ENCODE data around the gene MCAT. TPM values are rescaled to one million over a fixed set of nuclear protein-coding genes. Genes with fewer than 3 reads are reported as not detected.

The MCAT gene
- total RNA-seq = 10 to 100 TPM; 10.9 to 11.6 TPM

- Mint-ChIP-seq H3K27me3 (ENCODE audit: low read depth) (no peaks in the 10 kb centered on the region), H3K4me1 (ENCODE audit: low read depth) (peaks cover 34% of the 10 kb centered on the region), H3K36me3 (ENCODE audit: low read depth) (peaks cover 20% of the 10 kb centered on the region), H3K9me3 (ENCODE audit: insufficient read depth) (no peaks in the 10 kb centered on the region), H3K4me3 (peak within 1 kb of the TSS; percentile 88), H3K27ac (peak within 1 kb of the TSS; percentile 89)
- peak; percentile 79 for DNase-seq
- ChIA-PET POLR2A (interaction anchor here (0.6 to 1.4 kb wide), 3 partner anchors 8 to 286 kb away, joined by 3 to 4 read pairs (median 3); partner anchors contain the start of genes ARFGAP3 and TSPO), CTCF (interaction anchor here (1.1 to 1.8 kb wide), 4 partner anchors 8 to 204 kb away, joined by 3 to 6 read pairs (median 3); partner anchors contain the start of gene BIK)
- ATAC-seq = peak; percentile 85
Observed at GRCh38 chr22:43142880-43143562, at the start of gene MCAT. Gene MCAT (minus strand): TSS chr22:43143398. CDS start chr22:43143348, 50 bp downstream.

DNA sequence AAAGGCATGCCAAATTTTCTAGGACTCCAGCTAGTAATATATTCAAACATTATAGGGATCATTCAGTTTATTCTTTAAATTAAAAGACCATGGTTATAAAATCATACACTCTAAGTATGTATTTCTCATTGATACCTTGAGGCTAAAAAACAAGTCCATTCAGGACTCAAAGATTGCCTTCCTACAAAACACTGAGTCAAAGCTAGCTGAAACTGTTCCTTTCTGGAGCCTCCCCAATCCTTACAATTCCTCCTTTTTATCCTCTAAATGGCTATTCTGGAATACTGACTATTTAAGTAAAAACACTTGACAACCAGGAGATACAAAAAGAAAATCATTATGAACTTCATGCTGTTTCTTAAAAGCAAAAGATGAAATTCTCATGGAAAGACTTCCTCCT is 48.6 kb upstream of the MCAT start:
- Mint-ChIP-seq H3K9me3 (ENCODE audit: insufficient read depth) (no peaks in the 10 kb centered on the region), H3K4me3 (no peak overlapping the region), H3K27me3 (ENCODE audit: low read depth) (peaks cover 6% of the 10 kb centered on the region), H3K36me3 (ENCODE audit: low read depth) (peaks cover 3% of the 10 kb centered on the region), H3K4me1 (ENCODE audit: low read depth) (peaks cover 7% of the 10 kb centered on the region), H3K27ac (no peak overlapping the region)
- ATAC-seq = no peak
- ChIA-PET CTCF (interaction anchor here (1.4 kb wide), 1 partner anchor 155 kb away, joined by 3 read pairs; no protein-coding TSS in a partner anchor), POLR2A (no interaction called here)
- no peak for DNase-seq

- peak overlapping the region; percentile 26 for H3K27ac Mint-ChIP-seq
- H3K4me1 Mint-ChIP-seq (ENCODE audit: low read depth) = peaks cover 22% of the 10 kb centered on the region
- POLR2A ChIA-PET = interaction anchor here (1.7 kb wide), 1 partner anchor 11 kb away, joined by 3 read pairs; no protein-coding TSS in a partner anchor
- H3K36me3 Mint-ChIP-seq (ENCODE audit: low read depth) = peaks cover 8% of the 10 kb centered on the region
- H3K9me3 Mint-ChIP-seq (ENCODE audit: insufficient read depth) = no peaks in the 10 kb centered on the region
- CTCF ChIA-PET = no interaction called here
- no peak overlapping the region for H3K4me3 Mint-ChIP-seq
- peaks cover 6% of the 10 kb centered on the region for H3K27me3 Mint-ChIP-seq (ENCODE audit: low read depth)
- ATAC-seq = no peak
- no peak for DNase-seq
Observed at GRCh38 chr22:43188829-43189545, 45.8 kb upstream of the MCAT start.

- DNase-seq (peak; percentile 96), ATAC-seq (peak; percentile 93)
- Mint-ChIP-seq H3K27me3 (ENCODE audit: low read depth) (peaks cover 4% of the 10 kb centered on the region), H3K27ac (peak overlapping the region; percentile 96), H3K36me3 (ENCODE audit: low read depth) (peaks cover 8% of the 10 kb centered on the region), H3K4me1 (ENCODE audit: low read depth) (peaks cover 30% of the 10 kb centered on the region), H3K9me3 (ENCODE audit: insufficient read depth) (no peaks in the 10 kb centered on the region), H3K4me3 (peak overlapping the region; percentile 80)
- CTCF ChIA-PET = interaction anchor here (0.8 to 1.9 kb wide), 9 partner anchors 40 to 159 kb away, joined by 3 to 9 read pairs (median 4); partner anchors contain the start of gene MCAT
- POLR2A ChIA-PET = interaction anchor here (0.5 to 1.4 kb wide), 7 partner anchors 11 to 48 kb away, joined by 3 to 4 read pairs (median 3); partner anchors contain the start of gene TSPO
Observed at GRCh38 chr22:43187171-43188099, 44.2 kb upstream of the MCAT start.

DNA sequence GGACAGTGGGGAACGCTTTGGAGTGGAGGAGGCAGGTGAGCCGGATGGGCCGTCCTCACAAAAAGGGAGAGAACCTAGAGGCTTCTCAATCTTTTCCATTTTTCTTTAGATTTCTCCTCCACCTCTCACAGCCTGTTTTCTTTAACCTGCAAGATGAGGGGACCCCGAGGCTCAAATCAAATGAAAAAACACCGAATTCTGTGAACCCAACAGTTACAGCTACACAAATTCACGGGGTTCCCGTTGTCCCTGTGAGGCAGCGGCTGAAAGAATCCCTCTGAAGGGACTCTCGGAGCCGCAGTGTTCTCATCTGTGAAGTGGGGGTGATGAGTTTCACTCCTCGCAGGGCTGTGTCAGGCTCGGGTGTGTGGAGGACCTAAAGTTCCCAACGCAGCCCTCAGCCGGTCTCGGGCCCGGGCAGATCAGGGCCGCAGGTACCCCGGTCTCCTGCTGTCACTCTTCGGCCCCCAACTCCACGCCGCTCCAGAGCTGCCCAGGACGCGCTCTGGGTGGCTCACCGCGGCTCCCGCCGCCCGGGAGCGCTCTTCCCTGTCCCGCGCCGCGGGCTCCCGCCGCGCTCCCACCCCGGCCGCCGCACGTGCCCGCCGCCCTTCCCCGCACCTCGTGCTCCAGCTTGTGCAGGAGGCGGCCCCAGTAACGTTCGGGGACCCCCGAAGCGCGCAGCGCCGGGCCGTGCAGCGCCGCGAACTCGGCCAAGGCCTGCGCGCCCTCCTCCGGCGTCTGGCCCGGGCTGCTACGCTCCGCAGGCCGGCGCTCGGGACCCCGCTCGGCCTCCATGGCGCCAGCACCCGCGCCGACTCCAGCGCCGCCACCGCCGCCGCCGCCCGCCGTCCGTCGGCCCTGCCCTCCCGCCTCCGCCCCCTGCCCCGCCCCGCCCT is 43.3 kb upstream of the MCAT start, which contains the start of gene TTLL12:
TTLL12 (minus strand) TSS at position 863 of the 899 bp plus-strand sequence; CDS start at position 798, 65 bp downstream.
- CTCF ChIA-PET = interaction anchor here (1.0 to 1.9 kb wide), 5 partner anchors 39 to 160 kb away, joined by 3 to 9 read pairs (median 4); partner anchors contain the start of gene MCAT
- Mint-ChIP-seq H3K36me3 (ENCODE audit: low read depth) (peaks cover 8% of the 10 kb centered on the region), H3K9me3 (ENCODE audit: insufficient read depth) (no peaks in the 10 kb centered on the region), H3K27me3 (ENCODE audit: low read depth) (peaks cover 2% of the 10 kb centered on the region), H3K4me3 (peak within 1 kb of the TSS; percentile 80), H3K27ac (peak within 1 kb of the TSS; percentile 96), H3K4me1 (ENCODE audit: low read depth) (peaks cover 30% of the 10 kb centered on the region)
- POLR2A ChIA-PET = interaction anchor here (0.6 to 1.4 kb wide), 5 partner anchors 12 to 47 kb away, joined by 3 to 4 read pairs (median 3); partner anchors contain the start of gene TSPO
- peak; percentile 66 for DNase-seq
- ATAC-seq = peak; percentile 55

- DNase-seq (no peak), ATAC-seq (no peak)
- peak overlapping the region; percentile 80 for H3K4me3 Mint-ChIP-seq
- H3K9me3 Mint-ChIP-seq (ENCODE audit: insufficient read depth) = no peaks in the 10 kb centered on the region
- peaks cover 9% of the 10 kb centered on the region for H3K36me3 Mint-ChIP-seq (ENCODE audit: low read depth)
- POLR2A ChIA-PET = no interaction called here
- peaks cover 30% of the 10 kb centered on the region for H3K4me1 Mint-ChIP-seq (ENCODE audit: low read depth)
- H3K27me3 Mint-ChIP-seq (ENCODE audit: low read depth) = no peaks in the 10 kb centered on the region
- no peak overlapping the region for H3K27ac Mint-ChIP-seq
- CTCF ChIA-PET = no interaction called here
Observed at GRCh38 chr22:43185860-43186261, 42.7 kb upstream of the MCAT start.

- H3K36me3 Mint-ChIP-seq (ENCODE audit: low read depth) = peaks cover 22% of the 10 kb centered on the region
- H3K9me3 Mint-ChIP-seq (ENCODE audit: insufficient read depth) = no peaks in the 10 kb centered on the region
- no peaks in the 10 kb centered on the region for H3K27me3 Mint-ChIP-seq (ENCODE audit: low read depth)
- ChIA-PET CTCF (no interaction called here), POLR2A (interaction anchor here (1.0 kb wide), 1 partner anchor 14 kb away, joined by 3 read pairs; no protein-coding TSS in a partner anchor)
- H3K4me1 Mint-ChIP-seq (ENCODE audit: low read depth) = peaks cover 30% of the 10 kb centered on the region
- ATAC-seq (no peak), DNase-seq (no peak)
- H3K27ac Mint-ChIP-seq = peak overlapping the region; percentile 25
- no peak overlapping the region for H3K4me3 Mint-ChIP-seq
Observed at GRCh38 chr22:43183496-43184277, 40.5 kb upstream of the MCAT start.

- Mint-ChIP-seq H3K27ac (no peak overlapping the region), H3K9me3 (ENCODE audit: insufficient read depth) (no peaks in the 10 kb centered on the region), H3K4me3 (no peak overlapping the region), H3K27me3 (ENCODE audit: low read depth) (no peaks in the 10 kb centered on the region), H3K36me3 (ENCODE audit: low read depth) (peaks cover 26% of the 10 kb centered on the region), H3K4me1 (ENCODE audit: low read depth) (peaks cover 25% of the 10 kb centered on the region)
- ChIA-PET POLR2A (no interaction called here), CTCF (no interaction called here)
- ATAC-seq (no peak), DNase-seq (no peak)
Observed at GRCh38 chr22:43182726-43183125, 39.5 kb upstream of the MCAT start.

DNA sequence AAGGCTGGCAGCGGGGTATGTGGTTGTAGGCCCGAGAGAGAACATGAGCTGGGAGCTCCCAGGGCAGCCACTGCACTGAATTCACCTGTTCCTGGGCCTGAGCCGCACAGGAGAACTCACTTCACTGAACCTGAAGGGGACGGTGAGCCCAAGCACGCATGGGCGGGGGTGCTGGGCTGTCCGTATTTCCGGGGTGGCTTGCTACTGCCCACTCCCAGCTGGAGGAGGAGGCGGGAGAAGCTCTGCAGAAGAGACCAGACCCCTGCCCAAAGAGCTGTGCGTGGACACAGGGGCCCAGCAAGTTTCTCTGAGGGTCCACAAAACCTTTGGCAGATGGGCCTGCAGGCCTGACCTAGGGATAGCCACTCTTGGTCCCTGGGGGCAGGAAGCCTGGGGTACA is 38.9 kb upstream of the MCAT start:
- Mint-ChIP-seq H3K36me3 (ENCODE audit: low read depth) (peaks cover 30% of the 10 kb centered on the region), H3K9me3 (ENCODE audit: insufficient read depth) (no peaks in the 10 kb centered on the region), H3K27me3 (ENCODE audit: low read depth) (no peaks in the 10 kb centered on the region), H3K4me1 (ENCODE audit: low read depth) (peaks cover 23% of the 10 kb centered on the region), H3K27ac (no peak overlapping the region), H3K4me3 (no peak overlapping the region)
- DNase-seq = no peak
- no peak for ATAC-seq
- POLR2A ChIA-PET = no interaction called here
- CTCF ChIA-PET = no interaction called here

All from activated CD8-positive, alpha-beta T cell treated with anti-CD3 and anti-CD28 coated beads, Interleukin-2, amount 10 ng/mL, durations not matched to agents 7 days and 5 days (primary cell).